ENCODE data around the gene DIS3. TPM values are rescaled to one million over a fixed set of nuclear protein-coding genes. Genes with fewer than 3 reads are reported as not detected.

The DIS3 gene
- total RNA-seq, 1 experiment from 2014 or later, result 29.0 TPM

DNA sequence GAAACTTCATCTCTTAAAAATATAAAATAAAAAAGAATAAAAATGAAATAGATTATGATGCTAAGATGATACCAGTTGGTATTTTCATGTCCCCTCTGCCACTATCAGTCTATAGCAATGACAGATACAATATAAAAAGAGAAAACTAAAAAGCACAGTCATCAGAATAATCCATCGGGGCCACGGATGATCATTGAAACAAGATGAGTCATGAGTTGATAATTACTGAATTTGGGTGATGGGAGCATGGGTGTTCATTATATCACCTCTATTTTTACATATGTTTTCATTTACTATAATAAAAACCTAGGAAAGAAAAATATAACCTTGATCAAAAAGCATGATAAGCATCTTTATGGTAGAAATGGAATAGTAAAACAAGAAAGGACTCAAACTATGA is 41.4 kb upstream of the DIS3 start:
- Histone ChIP-seq H3F3A (ENCODE audit: low read length, unreplicated experiment) (no peaks in the 10 kb centered on the region), H3K9ac (ENCODE audit: low read length) (no peak overlapping the region), H3K36me3 (ENCODE audit: low read depth, low read length) (no peaks in the 10 kb centered on the region), H4K20me1 (ENCODE audit: low read length) (no peaks in the 10 kb centered on the region), H3K9me3 (ENCODE audit: low read length) (no peaks in the 10 kb centered on the region), H3K27me3 (ENCODE audit: low read length) (no peaks in the 10 kb centered on the region), H2AFZ (ENCODE audit: low read length) (no peak overlapping the region), H3K27ac (ENCODE audit: low read length) (no peak overlapping the region), H3K4me1 (ENCODE audit: insufficient read depth, low read length) (no peaks in the 10 kb centered on the region), H3K9me2 (replicated peaks; ENCODE audit: low read length) (no peaks in the 10 kb centered on the region), H3K4me3 (ENCODE audit: low read length) (no peak overlapping the region), H3K79me2 (ENCODE audit: low read length) (no peaks in the 10 kb centered on the region), H3K4me2 (ENCODE audit: low read length) (no peak overlapping the region)
- ATAC-seq (no peak), DNase-seq (no peak)
- BruUV-seq (replicated peaks), result no TSS peak
- CTCF ChIA-PET, result no interaction called here
- TF ChIP-seq, protein P1, sequence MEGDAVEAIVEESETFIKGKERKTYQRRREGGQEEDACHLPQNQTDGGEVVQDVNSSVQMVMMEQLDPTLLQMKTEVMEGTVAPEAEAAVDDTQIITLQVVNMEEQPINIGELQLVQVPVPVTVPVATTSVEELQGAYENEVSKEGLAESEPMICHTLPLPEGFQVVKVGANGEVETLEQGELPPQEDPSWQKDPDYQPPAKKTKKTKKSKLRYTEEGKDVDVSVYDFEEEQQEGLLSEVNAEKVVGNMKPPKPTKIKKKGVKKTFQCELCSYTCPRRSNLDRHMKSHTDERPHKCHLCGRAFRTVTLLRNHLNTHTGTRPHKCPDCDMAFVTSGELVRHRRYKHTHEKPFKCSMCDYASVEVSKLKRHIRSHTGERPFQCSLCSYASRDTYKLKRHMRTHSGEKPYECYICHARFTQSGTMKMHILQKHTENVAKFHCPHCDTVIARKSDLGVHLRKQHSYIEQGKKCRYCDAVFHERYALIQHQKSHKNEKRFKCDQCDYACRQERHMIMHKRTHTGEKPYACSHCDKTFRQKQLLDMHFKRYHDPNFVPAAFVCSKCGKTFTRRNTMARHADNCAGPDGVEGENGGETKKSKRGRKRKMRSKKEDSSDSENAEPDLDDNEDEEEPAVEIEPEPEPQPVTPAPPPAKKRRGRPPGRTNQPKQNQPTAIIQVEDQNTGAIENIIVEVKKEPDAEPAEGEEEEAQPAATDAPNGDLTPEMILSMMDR (conservative IDR thresholded peaks at IDR 0.05; ENCODE audit: low read depth, low read length), result no peak
- TF ChIP-seq EZH2 (IDR thresholded peaks at IDR 0.05; ENCODE audit: low read length, unreplicated experiment), result no peak
- no peak for TF ChIP-seq EZH2phosphoT487 (IDR thresholded peaks at IDR 0.05; ENCODE audit: borderline replicate concordance, low read length)
- POLR2A ChIA-PET (ENCODE audit: unreplicated experiment), result no interaction called here
- intact Hi-C loops (cut with micrococcal nuclease), result no loop called here

DNA sequence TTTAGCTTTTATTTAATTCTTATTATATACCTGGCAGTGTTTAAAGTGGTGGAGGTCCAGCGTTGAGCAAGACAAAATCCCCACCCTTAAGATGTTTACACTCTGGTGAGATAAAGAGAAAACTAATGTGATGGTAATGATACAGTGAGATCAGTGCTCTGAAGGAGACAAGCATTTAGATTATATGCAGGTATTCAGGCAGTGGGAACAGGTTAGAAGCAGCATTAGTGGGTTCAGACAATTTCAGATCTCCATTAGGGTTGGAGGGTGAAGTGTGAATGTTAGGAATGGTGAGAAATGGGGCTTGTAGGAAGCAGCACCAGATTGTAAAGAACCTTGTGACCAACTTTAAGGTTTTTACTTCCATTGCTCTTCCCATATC is 39.2 kb upstream of the DIS3 start:
- DNase-seq (no peak), ATAC-seq (no peak)
- Histone ChIP-seq H4K20me1 (ENCODE audit: low read length) (no peaks in the 10 kb centered on the region), H3K27me3 (ENCODE audit: low read length) (no peaks in the 10 kb centered on the region), H3K4me3 (ENCODE audit: low read length) (no peak overlapping the region), H3K9ac (ENCODE audit: low read length) (no peak overlapping the region), H3K36me3 (ENCODE audit: low read depth, low read length) (no peaks in the 10 kb centered on the region), H3K9me2 (replicated peaks; ENCODE audit: low read length) (no peaks in the 10 kb centered on the region), H3K4me2 (ENCODE audit: low read length) (no peak overlapping the region), H3F3A (ENCODE audit: low read length, unreplicated experiment) (no peaks in the 10 kb centered on the region), H3K79me2 (ENCODE audit: low read length) (no peaks in the 10 kb centered on the region), H2AFZ (ENCODE audit: low read length) (no peak overlapping the region), H3K9me3 (ENCODE audit: low read length) (no peaks in the 10 kb centered on the region), H3K4me1 (ENCODE audit: insufficient read depth, low read length) (no peaks in the 10 kb centered on the region), H3K27ac (ENCODE audit: low read length) (no peak overlapping the region)
- intact Hi-C loops (cut with micrococcal nuclease), result no loop called here
- ChIA-PET CTCF (no interaction called here), POLR2A (ENCODE audit: unreplicated experiment) (no interaction called here)
- BruUV-seq (replicated peaks), result no TSS peak
- TF ChIP-seq, protein P1 (conservative IDR thresholded peaks at IDR 0.05; ENCODE audit: low read depth, low read length), result no peak
- no peak for TF ChIP-seq EZH2 (IDR thresholded peaks at IDR 0.05; ENCODE audit: low read length, unreplicated experiment)
- TF ChIP-seq EZH2phosphoT487 (IDR thresholded peaks at IDR 0.05; ENCODE audit: borderline replicate concordance, low read length), result no peak

DNA sequence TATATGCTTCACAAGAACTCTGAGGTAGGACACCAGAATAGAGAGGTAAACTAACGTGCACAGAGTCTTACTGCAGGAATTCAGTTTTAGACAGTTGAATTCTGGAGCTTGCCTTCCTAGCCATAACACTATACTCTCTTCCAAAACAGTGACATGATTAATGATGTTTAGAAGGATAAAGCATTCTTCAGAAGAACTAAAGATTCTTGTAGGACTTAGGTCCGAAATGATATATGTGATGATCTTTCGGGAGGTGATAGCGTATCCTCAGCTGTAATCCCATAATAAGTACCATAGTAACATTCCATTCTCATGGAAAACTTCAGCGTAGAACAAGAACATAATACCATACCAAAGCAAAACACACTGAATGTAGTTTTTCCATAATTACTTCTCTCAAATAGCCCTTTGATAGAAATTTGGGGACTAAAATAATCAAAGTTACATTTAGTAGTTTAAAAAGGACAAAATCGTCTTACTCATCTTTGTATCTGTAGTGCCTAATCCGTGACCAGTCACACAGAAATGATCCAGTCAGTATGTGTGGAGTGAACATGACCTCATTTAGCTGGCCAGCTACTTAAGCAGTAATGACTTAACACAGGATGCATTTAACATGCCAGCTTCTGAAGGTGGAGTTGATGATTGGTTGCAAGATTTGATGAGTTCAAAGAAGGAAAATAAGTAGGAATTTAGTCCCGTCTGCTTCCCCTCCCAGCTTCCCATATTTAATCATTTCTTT is 38.6 kb upstream of the DIS3 start:
- no peaks in the 10 kb centered on the region for H3K9me2 ChIP-seq (replicated peaks; ENCODE audit: low read length)
- DNase-seq, result no peak
- H3K79me2 ChIP-seq (ENCODE audit: low read length), result no peaks in the 10 kb centered on the region
- H3F3A ChIP-seq (ENCODE audit: low read length, unreplicated experiment), result no peaks in the 10 kb centered on the region
- no peaks in the 10 kb centered on the region for H4K20me1 ChIP-seq (ENCODE audit: low read length)
- intact Hi-C loops (cut with micrococcal nuclease), result no loop called here
- POLR2A ChIA-PET (ENCODE audit: unreplicated experiment), result no interaction called here
- no peaks in the 10 kb centered on the region for H3K27me3 ChIP-seq (ENCODE audit: low read length)
- no peak overlapping the region for H3K4me2 ChIP-seq (ENCODE audit: low read length)
- no peak overlapping the region for H3K27ac ChIP-seq (ENCODE audit: low read length)
- no peak for TF ChIP-seq EZH2 (IDR thresholded peaks at IDR 0.05; ENCODE audit: low read length, unreplicated experiment)
- no peak for TF ChIP-seq EZH2phosphoT487 (IDR thresholded peaks at IDR 0.05; ENCODE audit: borderline replicate concordance, low read length)
- TF ChIP-seq, protein P1 (conservative IDR thresholded peaks at IDR 0.05; ENCODE audit: low read depth, low read length), result no peak
- H3K36me3 ChIP-seq (ENCODE audit: low read depth, low read length), result no peaks in the 10 kb centered on the region
- no peak overlapping the region for H2AFZ ChIP-seq (ENCODE audit: low read length)
- no peaks in the 10 kb centered on the region for H3K4me1 ChIP-seq (ENCODE audit: insufficient read depth, low read length)
- CTCF ChIA-PET, result no interaction called here
- BruUV-seq (replicated peaks), result no TSS peak
- H3K4me3 ChIP-seq (ENCODE audit: low read length), result no peak overlapping the region
- no peak overlapping the region for H3K9ac ChIP-seq (ENCODE audit: low read length)
- no peak for ATAC-seq
- no peaks in the 10 kb centered on the region for H3K9me3 ChIP-seq (ENCODE audit: low read length)
